ENCODE data around the gene FBXW4. TPM values are rescaled to one million over a fixed set of nuclear protein-coding genes. Genes with fewer than 3 reads are reported as not detected.

The FBXW4 gene
- total and polyA plus RNA-seq, 2 experiments from 2014 or later, result 15.5 to 32.7 TPM

GRCh38 chr10:101570428-101571270 is 124.3 kb downstream of the FBXW4 start:
- H3K79me2 ChIP-seq, result no peaks in the 10 kb centered on the region
- peak overlapping the region; percentile 99 for H3K4me2 ChIP-seq
- no peak overlapping the region for H3K27ac ChIP-seq
- no peak for TF ChIP-seq CTCF (IDR thresholded peaks at IDR 0.05; ENCODE audit: poor library complexity)
- no peak for TF ChIP-seq EZH2phosphoT487 (IDR thresholded peaks at IDR 0.05; ENCODE audit: low read depth, severe bottlenecking, unreplicated experiment)
- no peak for TF ChIP-seq EZH2 (IDR thresholded peaks at IDR 0.05; ENCODE audit: borderline replicate concordance)
- no peaks in the 10 kb centered on the region for H3K9me3 ChIP-seq (ENCODE audit: low read depth)
- 22% methylated on average over 27 of the region's 37 CpGs for WGBS (ENCODE audit: low lambda C conversion rate, missing lambda C conversion rate)
- peak overlapping the region; percentile 82 for H3K4me3 ChIP-seq
- no peak for DNase-seq (ENCODE audit: low spot score)
- peaks cover 6% of the 10 kb centered on the region for H3K4me1 ChIP-seq (ENCODE audit: insufficient read depth)
- peak overlapping the region; percentile 66 for H2AFZ ChIP-seq
- H3K9me2 ChIP-seq (replicated peaks; ENCODE audit: insufficient read depth), result no peaks in the 10 kb centered on the region
- H4K20me1 ChIP-seq (ENCODE audit: insufficient read depth, poor library complexity, severe bottlenecking), result no peaks in the 10 kb centered on the region
- H3K27me3 ChIP-seq, result peaks cover 43% of the 10 kb centered on the region
- H3K36me3 ChIP-seq (replicated peaks; ENCODE audit: insufficient read depth, low read depth), result no peaks in the 10 kb centered on the region

- Histone ChIP-seq H3K4me2 (peak overlapping the region; percentile 99), H3K9me2 (replicated peaks; ENCODE audit: insufficient read depth) (no peaks in the 10 kb centered on the region), H3K9me3 (ENCODE audit: low read depth) (no peaks in the 10 kb centered on the region), H3K4me3 (peak overlapping the region; percentile 82), H3K36me3 (replicated peaks; ENCODE audit: insufficient read depth, low read depth) (no peaks in the 10 kb centered on the region), H3K4me1 (ENCODE audit: insufficient read depth) (peaks cover 6% of the 10 kb centered on the region), H3K79me2 (no peaks in the 10 kb centered on the region), H3K27ac (no peak overlapping the region), H3K27me3 (peaks cover 50% of the 10 kb centered on the region), H4K20me1 (ENCODE audit: insufficient read depth, poor library complexity, severe bottlenecking) (no peaks in the 10 kb centered on the region), H2AFZ (peak overlapping the region; percentile 89)
- WGBS (ENCODE audit: low lambda C conversion rate, missing lambda C conversion rate), result 2% methylated on average over 25 of the region's 56 CpGs
- DNase-seq (ENCODE audit: low spot score), result peak; percentile 91
- TF ChIP-seq EZH2phosphoT487 (IDR thresholded peaks at IDR 0.05; ENCODE audit: low read depth, severe bottlenecking, unreplicated experiment), result no peak
- TF ChIP-seq CTCF (IDR thresholded peaks at IDR 0.05; ENCODE audit: poor library complexity), result peak; percentile 96
Measured at GRCh38 chr10:101569622-101570427, 125.1 kb downstream of the FBXW4 start.

GRCh38 chr10:101569323-101569621 is 125.7 kb downstream of the FBXW4 start:
- Histone ChIP-seq H3K79me2 (no peaks in the 10 kb centered on the region), H3K27ac (no peak overlapping the region), H3K4me1 (ENCODE audit: insufficient read depth) (peaks cover 6% of the 10 kb centered on the region), H3K4me3 (no peak overlapping the region), H3K4me2 (peak overlapping the region; percentile 99), H3K27me3 (peaks cover 51% of the 10 kb centered on the region), H3K9me2 (replicated peaks; ENCODE audit: insufficient read depth) (no peaks in the 10 kb centered on the region), H4K20me1 (ENCODE audit: insufficient read depth, poor library complexity, severe bottlenecking) (no peaks in the 10 kb centered on the region), H3K36me3 (replicated peaks; ENCODE audit: insufficient read depth, low read depth) (no peaks in the 10 kb centered on the region), H2AFZ (no peak overlapping the region), H3K9me3 (ENCODE audit: low read depth) (no peaks in the 10 kb centered on the region)
- 22% methylated on average over 8 of the region's 11 CpGs for WGBS (ENCODE audit: low lambda C conversion rate, missing lambda C conversion rate)
- no peak for TF ChIP-seq CTCF (IDR thresholded peaks at IDR 0.05; ENCODE audit: poor library complexity)
- no peak for TF ChIP-seq EZH2phosphoT487 (IDR thresholded peaks at IDR 0.05; ENCODE audit: low read depth, severe bottlenecking, unreplicated experiment)
- TF ChIP-seq EZH2 (IDR thresholded peaks at IDR 0.05; ENCODE audit: borderline replicate concordance), result no peak
- DNase-seq (ENCODE audit: low spot score), result no peak

Measured in hepatocyte (in vitro differentiated cells).